ENCODE measurements around the gene BRD1. TPM values are rescaled to one million over a fixed set of nuclear protein-coding genes. Genes with fewer than 3 reads are reported as not detected.

The BRD1 gene
- total and polyA plus RNA-seq, 9 of the 15 experiments (the other 6 are each of a cell fraction or from before 2014, with no cell fraction given), result 0.42 to 17.6 (median 5.5) TPM

GRCh38 chr22:49786976-49787706, 40.5 kb downstream of the BRD1 start:
- peaks cover 25% of the 10 kb centered on the region for H4K20me1 ChIP-seq (replicated peaks; ENCODE audit: control insufficient read depth, insufficient read depth, low read length)
- H3K4me2 ChIP-seq (ENCODE audit: insufficient read depth, low read length), result no peak overlapping the region
- no peak overlapping the region for H3K9ac ChIP-seq (ENCODE audit: insufficient read depth in 1 of 2, low read depth in 2 of 2, low read length in 2 of 2)
- peaks cover 19% of the 10 kb centered on the region for H3K79me2 ChIP-seq (ENCODE audit: control insufficient read depth, insufficient read depth, low read length)
- CTCF ChIA-PET (ENCODE audit: low intra/inter-chr PET ratio), result no interaction called here
- POLR2A ChIA-PET, result no interaction called here
- intact Hi-C loops (cut with micrococcal nuclease), result no loop called here
- ATAC-seq (no peak), FAIRE-seq (no peak), DNase-seq (ENCODE audit: extremely low read depth in 1 of 4, low spot score in 3 of 4) (no peak)
- WGBS (ENCODE audit: insufficient coverage, low coverage, missing lambda C conversion rate), result 93% methylated on average over 11 of the region's 35 CpGs
- no TSS peak for BruUV-seq (replicated peaks)
- H3K27ac ChIP-seq (ENCODE audit: extremely low read depth, low read depth, low read length), result no peak overlapping the region
- H3K9me3 ChIP-seq (replicated peaks; ENCODE audit: control insufficient read depth, insufficient read depth, low read depth, low read length), result no peaks in the 10 kb centered on the region
- H3K4me3 ChIP-seq, result no peak overlapping the region
- peaks cover 79% of the 10 kb centered on the region; the same call in 1 of the 3 replicates for H3K36me3 ChIP-seq (ENCODE audit: control insufficient read depth, insufficient read depth, low read length)
- H3K4me1 ChIP-seq (replicated peaks in 1 of 2; ENCODE audit: control insufficient read depth in 2 of 2, insufficient read depth in 2 of 2, low read length in 2 of 2), result peaks cover 5 to 45% of the 10 kb centered on the region in 2 experiments; a peak in 4 of 5 replicates
- TF ChIP-seq THAP7 (CRISPR knock-in tag; IDR thresholded peaks at IDR 0.05) (no peak), ZNF436 (CRISPR knock-in tag; IDR thresholded peaks at IDR 0.05) (no peak), TOE1 (IDR thresholded peaks at IDR 0.05; ENCODE audit: borderline replicate concordance) (no peak), TOE1 (CRISPR knock-in tag; IDR thresholded peaks at IDR 0.05; ENCODE audit: borderline replicate concordance, low read depth) (no peak), BHLHE40 (IDR thresholded peaks at IDR 0.05; ENCODE audit: low read length) (no peak), PHTF2 (CRISPR knock-in tag; IDR thresholded peaks at IDR 0.05) (no peak), ETV5 (CRISPR knock-in tag; IDR thresholded peaks at IDR 0.05; ENCODE audit: low read depth) (no peak), RBM39 (optimal IDR thresholded peaks at IDR 0.05; ENCODE audit: low read depth, low read length) (no peak), ZNF224 (CRISPR knock-in tag; IDR thresholded peaks at IDR 0.05) (no peak), ZNF12 (CRISPR knock-in tag; IDR thresholded peaks at IDR 0.05) (no peak), CEBPG (CRISPR knock-in tag; IDR thresholded peaks at IDR 0.05) (no peak), CEBPG (tag; conservative IDR thresholded peaks at IDR 0.05 in 1 of 2, IDR thresholded peaks at IDR 0.05 in 1 of 2) (no peak)
- TF ChIP-seq, protein P1, sequence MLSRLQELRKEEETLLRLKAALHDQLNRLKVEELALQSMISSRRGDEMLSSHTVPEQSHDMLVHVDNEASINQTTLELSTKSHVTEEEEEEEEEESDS (CRISPR knock-in tag; IDR thresholded peaks at IDR 0.05), result no peak
- TF ChIP-seq, protein P2, sequence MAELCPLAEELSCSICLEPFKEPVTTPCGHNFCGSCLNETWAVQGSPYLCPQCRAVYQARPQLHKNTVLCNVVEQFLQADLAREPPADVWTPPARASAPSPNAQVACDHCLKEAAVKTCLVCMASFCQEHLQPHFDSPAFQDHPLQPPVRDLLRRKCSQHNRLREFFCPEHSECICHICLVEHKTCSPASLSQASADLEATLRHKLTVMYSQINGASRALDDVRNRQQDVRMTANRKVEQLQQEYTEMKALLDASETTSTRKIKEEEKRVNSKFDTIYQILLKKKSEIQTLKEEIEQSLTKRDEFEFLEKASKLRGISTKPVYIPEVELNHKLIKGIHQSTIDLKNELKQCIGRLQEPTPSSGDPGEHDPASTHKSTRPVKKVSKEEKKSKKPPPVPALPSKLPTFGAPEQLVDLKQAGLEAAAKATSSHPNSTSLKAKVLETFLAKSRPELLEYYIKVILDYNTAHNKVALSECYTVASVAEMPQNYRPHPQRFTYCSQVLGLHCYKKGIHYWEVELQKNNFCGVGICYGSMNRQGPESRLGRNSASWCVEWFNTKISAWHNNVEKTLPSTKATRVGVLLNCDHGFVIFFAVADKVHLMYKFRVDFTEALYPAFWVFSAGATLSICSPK (IDR thresholded peaks at IDR 0.05; ENCODE audit: borderline replicate concordance), result no peak
- TF ChIP-seq, protein P3, sequence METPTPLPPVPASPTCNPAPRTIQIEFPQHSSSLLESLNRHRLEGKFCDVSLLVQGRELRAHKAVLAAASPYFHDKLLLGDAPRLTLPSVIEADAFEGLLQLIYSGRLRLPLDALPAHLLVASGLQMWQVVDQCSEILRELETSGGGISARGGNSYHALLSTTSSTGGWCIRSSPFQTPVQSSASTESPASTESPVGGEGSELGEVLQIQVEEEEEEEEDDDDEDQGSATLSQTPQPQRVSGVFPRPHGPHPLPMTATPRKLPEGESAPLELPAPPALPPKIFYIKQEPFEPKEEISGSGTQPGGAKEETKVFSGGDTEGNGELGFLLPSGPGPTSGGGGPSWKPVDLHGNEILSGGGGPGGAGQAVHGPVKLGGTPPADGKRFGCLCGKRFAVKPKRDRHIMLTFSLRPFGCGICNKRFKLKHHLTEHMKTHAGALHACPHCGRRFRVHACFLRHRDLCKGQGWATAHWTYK (CRISPR knock-in tag; IDR thresholded peaks at IDR 0.05), result no peak
- in situ Hi-C loops (cut with MboI), result no loop called here
- H2AFZ ChIP-seq (ENCODE audit: low read depth, low read length), result no peak overlapping the region
- no peaks in the 10 kb centered on the region for H3K27me3 ChIP-seq (ENCODE audit: control insufficient read depth in 2 of 2, insufficient read depth in 2 of 2, low read length in 2 of 2)
- no peaks in the 10 kb centered on the region for H3K9me1 ChIP-seq (ENCODE audit: control insufficient read depth, insufficient read depth, low read length)

Data from K562 (cell line).